ENCODE data around the gene RADX. TPM values are rescaled to one million over a fixed set of nuclear protein-coding genes. Genes with fewer than 3 reads are reported as not detected.
"Not testable (repeated sequence)": the region's sequence is repeated elsewhere in the genome, so short reads cannot be mapped to it uniquely, and the experiment has no call there.

RADX gene
- total RNA-seq, 2 donors from 2014 or later, result 0.50 to 0.96 TPM

DNA sequence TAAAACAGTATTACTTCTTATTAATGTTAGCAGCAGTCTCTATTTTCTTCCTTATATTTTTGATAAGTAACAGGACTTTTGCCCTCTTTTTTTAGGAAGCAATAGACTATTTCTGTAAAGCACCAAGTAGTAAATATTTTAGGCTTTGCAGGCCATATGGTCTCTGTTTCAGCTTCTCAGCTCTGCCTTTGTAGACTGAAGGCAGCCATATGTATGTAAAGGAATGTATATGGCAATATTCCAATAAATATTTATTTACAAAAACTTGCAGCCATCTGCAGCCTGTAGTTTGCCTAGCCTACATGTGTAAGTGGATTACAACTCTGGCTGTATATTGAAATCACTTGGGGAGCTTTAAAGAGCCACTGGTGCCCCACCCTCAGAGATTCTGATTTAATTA is 15.0 kb downstream of the RADX start:
- DNase-seq, result no peak
- TF ChIP-seq, protein P1, sequence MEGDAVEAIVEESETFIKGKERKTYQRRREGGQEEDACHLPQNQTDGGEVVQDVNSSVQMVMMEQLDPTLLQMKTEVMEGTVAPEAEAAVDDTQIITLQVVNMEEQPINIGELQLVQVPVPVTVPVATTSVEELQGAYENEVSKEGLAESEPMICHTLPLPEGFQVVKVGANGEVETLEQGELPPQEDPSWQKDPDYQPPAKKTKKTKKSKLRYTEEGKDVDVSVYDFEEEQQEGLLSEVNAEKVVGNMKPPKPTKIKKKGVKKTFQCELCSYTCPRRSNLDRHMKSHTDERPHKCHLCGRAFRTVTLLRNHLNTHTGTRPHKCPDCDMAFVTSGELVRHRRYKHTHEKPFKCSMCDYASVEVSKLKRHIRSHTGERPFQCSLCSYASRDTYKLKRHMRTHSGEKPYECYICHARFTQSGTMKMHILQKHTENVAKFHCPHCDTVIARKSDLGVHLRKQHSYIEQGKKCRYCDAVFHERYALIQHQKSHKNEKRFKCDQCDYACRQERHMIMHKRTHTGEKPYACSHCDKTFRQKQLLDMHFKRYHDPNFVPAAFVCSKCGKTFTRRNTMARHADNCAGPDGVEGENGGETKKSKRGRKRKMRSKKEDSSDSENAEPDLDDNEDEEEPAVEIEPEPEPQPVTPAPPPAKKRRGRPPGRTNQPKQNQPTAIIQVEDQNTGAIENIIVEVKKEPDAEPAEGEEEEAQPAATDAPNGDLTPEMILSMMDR (IDR thresholded peaks at IDR 0.05), result no peak
- H3K4me1 ChIP-seq, result no peaks in the 10 kb centered on the region
- no peaks in the 10 kb centered on the region for H3K36me3 ChIP-seq
- H3K9ac ChIP-seq (ENCODE audit: low read depth in 2 of 2, low read length in 2 of 2), result no peak overlapping the region
- H3K27ac ChIP-seq, result no peak overlapping the region
- no peaks in the 10 kb centered on the region for H3K27me3 ChIP-seq
- intact Hi-C loops (cut with DNase I), result no loop called here
- H3K4me3 ChIP-seq, result no peak overlapping the region
- H3K9me3 ChIP-seq, result no peaks in the 10 kb centered on the region

DNA sequence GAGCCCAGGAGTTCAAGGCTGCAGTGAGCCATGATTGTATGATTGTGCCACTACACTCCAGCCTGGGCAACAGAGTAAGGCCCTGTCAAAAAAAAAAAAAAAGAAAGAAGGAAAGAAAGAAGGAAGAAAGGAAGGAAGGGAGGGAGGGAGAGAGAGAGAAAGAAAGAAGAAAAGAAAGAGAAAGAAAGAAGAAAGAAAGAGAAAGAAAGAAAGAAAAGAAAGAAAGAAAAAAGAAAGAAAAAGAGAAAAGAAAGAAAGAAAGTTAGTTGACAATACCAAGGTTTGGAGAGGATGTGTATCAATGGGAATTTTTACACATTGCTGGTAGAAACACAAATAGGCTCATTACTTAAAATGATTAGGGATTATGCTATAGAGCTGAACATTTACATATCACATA is 19.8 kb downstream of the RADX start:
- no peak overlapping the region for H3K4me3 ChIP-seq
- H3K36me3 ChIP-seq, result no peaks in the 10 kb centered on the region
- no peaks in the 10 kb centered on the region for H3K9me3 ChIP-seq
- no peak for DNase-seq
- TF ChIP-seq, protein P1 (IDR thresholded peaks at IDR 0.05), result no peak
- no peaks in the 10 kb centered on the region for H3K4me1 ChIP-seq
- H3K27me3 ChIP-seq, result no peaks in the 10 kb centered on the region
- intact Hi-C loops (cut with DNase I), result no loop called here
- no peak overlapping the region for H3K27ac ChIP-seq
- H3K9ac ChIP-seq (ENCODE audit: low read depth in 2 of 2, low read length in 2 of 2), result no peak overlapping the region

DNA sequence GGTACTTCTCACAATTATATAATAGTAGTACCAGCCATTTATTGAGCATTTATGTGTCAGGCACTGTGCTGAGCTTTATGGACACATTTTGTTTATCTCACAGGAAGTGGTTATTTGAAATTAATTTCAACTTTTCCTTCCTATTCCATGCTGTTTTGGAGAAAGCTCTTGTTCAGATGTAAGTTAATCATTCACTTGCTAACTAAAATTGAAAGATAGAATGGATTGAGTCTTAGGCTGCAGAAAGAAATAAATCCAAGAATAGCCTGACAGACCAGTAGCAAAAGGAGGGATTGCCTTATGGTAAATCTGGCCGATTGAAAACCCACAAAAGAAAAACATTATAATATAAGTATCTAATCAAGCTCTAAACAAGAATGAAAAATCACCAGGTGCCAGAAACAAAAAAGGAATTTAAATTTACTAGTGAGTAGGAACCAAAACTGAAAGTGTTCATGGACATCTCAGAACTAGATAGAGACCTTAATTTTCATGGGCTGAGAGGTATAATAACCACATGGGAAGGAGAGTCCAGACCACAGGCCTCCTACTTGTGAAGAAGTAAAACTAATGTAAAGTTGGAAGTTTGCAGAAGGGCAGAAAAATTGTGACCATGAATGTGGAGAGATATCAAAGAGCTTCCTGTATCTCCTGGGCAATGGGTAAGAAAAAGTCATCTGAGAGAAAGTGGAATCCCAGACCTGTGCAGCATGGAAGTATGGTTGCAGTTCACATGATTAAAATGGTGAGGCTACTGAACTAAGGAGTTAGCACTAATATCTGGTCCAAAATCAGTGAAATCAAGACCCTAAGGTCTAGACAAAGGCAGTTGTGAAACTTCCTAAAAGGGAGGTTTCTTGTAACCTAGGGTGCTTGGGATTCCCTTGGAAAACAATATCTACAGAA is 38.0 kb downstream of the RADX start:
- no peaks in the 10 kb centered on the region for H3K9me3 ChIP-seq

DNA sequence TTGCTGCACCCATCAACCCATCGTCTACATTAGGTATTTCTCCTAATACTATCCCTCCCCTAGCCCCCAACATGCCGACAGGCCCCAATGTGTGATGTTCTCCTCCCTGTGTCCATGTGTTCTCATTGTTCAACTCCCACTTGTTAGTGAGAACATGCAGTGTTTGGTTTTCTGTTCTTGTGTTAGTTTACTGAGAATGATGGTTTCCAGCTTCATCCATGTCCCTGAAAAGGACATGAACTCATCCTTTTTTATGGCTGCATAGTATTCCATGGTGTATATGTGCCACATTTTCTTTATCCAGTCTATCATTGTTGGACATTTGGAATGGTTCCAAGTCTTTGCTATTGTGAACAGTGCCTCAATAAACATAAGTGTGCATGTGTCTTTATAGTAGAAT is 41.8 kb downstream of the RADX start:
- intact Hi-C loops (cut with DNase I); DNase-seq; H3K4me1 ChIP-seq; H3K9me3 ChIP-seq; H3K4me3 ChIP-seq; H3K9ac ChIP-seq (ENCODE audit: low read depth in 2 of 2, low read length in 2 of 2); H3K27me3 ChIP-seq; H3K36me3 ChIP-seq; H3K27ac ChIP-seq: not testable (repeated sequence)

More for the DNA sequence above, 38.0 kb downstream of the RADX start:
- H3K27me3 ChIP-seq, result no peaks in the 10 kb centered on the region
- H3K36me3 ChIP-seq, result no peaks in the 10 kb centered on the region
- no peak overlapping the region for H3K4me3 ChIP-seq
- intact Hi-C loops (cut with DNase I), result no loop called here
- H3K27ac ChIP-seq, result no peak overlapping the region
- TF ChIP-seq, protein P1 (IDR thresholded peaks at IDR 0.05), result no peak
- no peaks in the 10 kb centered on the region for H3K4me1 ChIP-seq
- no peak overlapping the region for H3K9ac ChIP-seq (ENCODE audit: low read depth in 2 of 2, low read length in 2 of 2)
- no peak for DNase-seq

DNA sequence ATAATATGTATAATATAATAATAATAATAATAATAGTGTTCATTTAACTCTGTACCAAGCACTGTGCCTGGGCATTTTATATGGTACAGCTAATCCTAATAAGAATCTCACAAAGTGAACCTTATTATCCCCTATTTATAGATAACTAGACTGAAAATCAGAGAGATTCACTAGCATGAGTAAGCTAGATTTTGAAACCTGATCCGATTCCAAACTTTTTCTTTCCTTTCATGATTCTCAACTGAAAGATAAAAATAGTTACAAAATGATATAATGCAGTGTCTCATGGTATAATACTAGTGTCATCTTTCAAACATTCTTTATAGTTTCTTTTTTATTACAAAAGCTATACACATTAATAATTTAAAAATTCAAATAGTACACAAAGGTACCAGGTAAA is 58.9 kb downstream of the RADX start:
- intact Hi-C loops (cut with DNase I), result no loop called here
- TF ChIP-seq, protein P1 (IDR thresholded peaks at IDR 0.05), result no peak
- no peaks in the 10 kb centered on the region for H3K27me3 ChIP-seq
- no peaks in the 10 kb centered on the region for H3K36me3 ChIP-seq
- no peaks in the 10 kb centered on the region for H3K4me1 ChIP-seq
- DNase-seq, result no peak
- no peaks in the 10 kb centered on the region for H3K9me3 ChIP-seq
- no peak overlapping the region for H3K9ac ChIP-seq (ENCODE audit: low read depth in 2 of 2, low read length in 2 of 2)
- no peak overlapping the region for H3K4me3 ChIP-seq
- H3K27ac ChIP-seq, result no peak overlapping the region

DNA sequence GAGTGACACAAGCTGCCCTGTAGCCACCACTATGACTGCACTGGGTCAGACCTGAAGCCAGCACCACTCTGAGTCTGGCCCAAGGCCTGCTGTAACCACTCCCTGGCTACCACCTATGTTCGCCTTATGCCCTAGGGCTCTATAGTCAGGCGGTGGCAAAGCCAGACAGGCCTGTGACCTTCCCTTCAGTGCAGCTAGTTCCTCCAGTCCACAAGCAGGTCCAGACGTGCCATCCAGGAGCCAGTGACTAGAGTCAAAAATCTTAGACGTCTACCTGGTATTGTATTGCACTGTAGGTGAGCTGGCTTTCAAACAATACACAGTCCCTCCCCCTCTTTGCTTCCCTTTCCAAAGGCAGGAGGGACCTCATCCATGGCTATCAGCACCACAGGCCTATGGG is 60.7 kb downstream of the RADX start:
- Histone ChIP-seq H3K9ac (ENCODE audit: low read depth in 2 of 2, low read length in 2 of 2) (no peak overlapping the region), H3K4me1 (no peaks in the 10 kb centered on the region), H3K27ac (no peak overlapping the region), H3K9me3 (no peaks in the 10 kb centered on the region), H3K4me3 (no peak overlapping the region), H3K27me3 (no peaks in the 10 kb centered on the region), H3K36me3 (no peaks in the 10 kb centered on the region)
- no peak for DNase-seq
- TF ChIP-seq, protein P1 (IDR thresholded peaks at IDR 0.05), result no peak
- intact Hi-C loops (cut with DNase I), result no loop called here

Measured in colonic mucosa (tissue), 4 donors.